ENCODE data around the gene MRO.

- TF ChIP-seq HDAC2 (IDR thresholded peaks at IDR 0.05) (no peak), FOSL2 (IDR thresholded peaks at IDR 0.05) (no peak), FOSL2 (CRISPR knock-in tag; IDR thresholded peaks at IDR 0.05) (no peak), MAFK (IDR thresholded peaks at IDR 0.05; ENCODE audit: partially characterized antibody) (no peak)
Observed at GRCh38 chr18:50802141-50802540, 17.7 kb downstream of the MRO start.

All from A549 (cell line).